DMS 273 (cell line): ENCODE data around the gene SYNDIG1.

Source experiments
- DNase-seq: peaks from one replicate; lab custom pipeline; 2025; ENCODE audit not compliant: unreplicated experiment; lab: John Stamatoyannopoulos, UW

SYNDIG1 gene

GRCh38 chr20:24446811-24447210, 22.6 kb upstream of the SYNDIG1 start:
- DNase-seq, result no peak

GRCh38 chr20:24448170-24448569, 21.3 kb upstream of the SYNDIG1 start:
- DNase-seq, result no peak

- no peak for DNase-seq
Observed at GRCh38 chr20:24449026-24449720, 20.3 kb upstream of the SYNDIG1 start.

GRCh38 chr20:24450177-24450576, 19.3 kb upstream of the SYNDIG1 start:
- DNase-seq, result no peak

DNA sequence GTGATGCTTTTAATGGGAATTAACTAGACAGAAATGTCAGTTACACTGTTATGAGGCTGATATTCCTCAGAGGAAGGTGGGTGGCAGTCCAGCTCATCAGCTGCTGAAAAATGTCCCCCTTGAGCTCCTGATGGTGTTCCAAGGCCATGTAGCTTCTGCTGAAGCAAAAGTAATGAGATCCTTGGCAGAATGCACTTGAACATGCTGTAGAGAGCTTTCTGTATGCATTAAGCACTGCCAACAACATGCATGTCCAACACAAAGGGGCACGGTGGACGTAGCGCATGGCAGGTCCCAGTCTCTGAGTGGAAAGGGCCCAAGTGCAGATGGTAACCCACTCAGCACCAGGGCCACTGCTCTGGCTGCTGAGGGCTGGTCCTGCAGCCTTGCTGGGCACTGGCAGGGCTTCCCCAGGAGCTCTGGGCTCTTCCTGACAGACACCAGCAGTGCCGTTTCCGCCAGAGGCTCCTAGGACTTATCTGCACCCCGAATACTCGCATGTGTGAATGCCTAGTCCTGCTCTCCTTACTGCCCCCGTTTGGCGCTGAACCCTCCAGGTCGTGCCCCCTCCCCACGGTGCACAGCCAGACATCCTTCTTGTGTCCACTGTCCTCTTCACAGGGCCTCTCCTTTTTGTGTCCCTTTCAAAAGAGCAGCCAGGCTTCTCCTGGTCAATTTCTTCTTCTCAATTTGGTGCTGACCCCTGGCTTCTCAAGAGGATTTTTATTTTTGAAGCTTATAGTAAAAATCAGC, 18.6 kb upstream of the SYNDIG1 start:
- no peak for DNase-seq

- no peak for DNase-seq
Observed at GRCh38 chr20:24451428-24451827, 18.0 kb upstream of the SYNDIG1 start.

DNA sequence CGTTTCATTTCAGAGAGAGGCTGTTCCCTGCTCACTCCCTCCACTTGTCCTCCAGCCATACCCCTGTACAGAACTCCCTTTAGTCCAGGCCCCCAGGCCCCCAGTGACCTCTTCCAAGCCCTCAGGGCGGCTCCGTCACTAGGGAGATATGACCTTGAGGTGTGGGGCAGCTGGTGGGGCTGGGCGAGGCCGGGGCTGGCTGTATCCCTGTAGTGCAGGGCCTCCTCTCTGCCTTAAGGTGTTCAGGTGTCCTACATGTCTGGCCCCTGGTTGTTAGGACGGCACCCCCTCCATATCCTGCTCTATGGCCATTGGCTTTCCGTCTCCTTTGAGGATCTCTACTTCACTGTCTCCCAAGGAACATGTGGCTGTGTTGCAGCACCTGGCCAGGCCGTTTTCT, 17.4 kb upstream of the SYNDIG1 start:
- DNase-seq, result no peak

GRCh38 chr20:24452498-24453127, 16.8 kb upstream of the SYNDIG1 start:
- no peak for DNase-seq

DNA sequence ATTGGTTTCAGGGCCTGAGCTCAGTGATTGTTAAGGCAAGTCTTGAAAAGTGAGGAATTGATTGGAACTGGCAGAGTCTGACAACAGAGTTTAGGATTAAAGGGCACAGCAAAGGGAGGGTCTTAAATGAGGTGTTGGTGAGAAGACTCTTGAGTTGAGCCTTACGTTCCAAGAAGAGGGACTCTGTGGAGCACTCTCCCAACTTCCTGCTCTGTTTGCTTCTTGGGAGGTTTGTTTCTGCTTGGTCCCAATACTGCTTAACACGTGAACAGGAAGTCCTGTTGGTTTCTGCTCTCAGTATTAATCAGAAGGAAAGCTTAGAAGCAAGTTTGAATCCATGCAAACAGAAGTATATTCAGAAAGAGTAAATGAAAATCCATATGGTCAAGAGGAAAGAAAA, 15.6 kb upstream of the SYNDIG1 start:
- DNase-seq, result no peak

DNA sequence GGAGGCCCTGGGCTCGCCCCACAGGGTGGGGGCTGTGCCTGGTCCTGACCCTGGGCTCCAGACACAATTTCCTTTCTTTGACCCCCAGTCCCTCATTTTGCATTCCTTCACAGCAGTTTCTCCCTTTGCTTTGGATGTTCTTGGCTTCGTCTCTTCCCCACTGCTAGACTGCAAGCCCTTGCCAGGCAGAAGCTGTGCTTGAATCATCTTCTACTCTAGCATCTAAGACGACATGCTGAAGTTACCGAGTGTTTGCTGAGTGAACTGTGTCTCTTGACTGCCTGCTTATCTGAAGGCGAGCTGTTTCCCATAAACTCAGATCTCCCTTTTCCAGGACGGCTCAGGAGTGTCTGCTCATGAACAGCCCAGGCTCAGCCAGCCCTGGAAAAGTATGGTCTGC, 14.3 kb upstream of the SYNDIG1 start:
- no peak for DNase-seq

DNA sequence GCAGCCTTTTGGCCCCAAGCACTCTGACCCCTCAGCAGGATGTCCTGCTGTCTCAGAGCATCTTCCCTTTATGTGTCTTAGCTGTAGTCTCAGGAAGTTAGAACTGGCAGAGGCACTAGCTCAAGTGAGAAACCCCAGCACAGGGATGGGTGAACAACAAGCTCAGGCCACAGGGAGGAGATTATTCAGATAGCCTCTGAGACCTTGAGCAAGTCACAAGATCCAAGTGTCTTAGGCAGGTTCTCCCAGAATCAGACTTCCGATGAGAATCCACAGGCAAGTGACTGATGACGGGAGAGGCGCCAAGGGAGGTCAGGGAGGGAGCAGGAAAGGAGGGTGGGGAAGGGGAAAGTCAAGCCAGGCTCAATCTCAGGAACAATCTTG, 13.0 kb upstream of the SYNDIG1 start:
- no peak for DNase-seq

- DNase-seq, result peak; percentile 42
Observed at GRCh38 chr20:24458436-24458835, 11.0 kb upstream of the SYNDIG1 start.

GRCh38 chr20:24459733-24460132, 9.7 kb upstream of the SYNDIG1 start:
- no peak for DNase-seq

- DNase-seq, result peak; percentile 27
Observed at GRCh38 chr20:24460712-24461111, 8.7 kb upstream of the SYNDIG1 start.

- no peak for DNase-seq
Observed at GRCh38 chr20:24461848-24462247, 7.6 kb upstream of the SYNDIG1 start.

DNA sequence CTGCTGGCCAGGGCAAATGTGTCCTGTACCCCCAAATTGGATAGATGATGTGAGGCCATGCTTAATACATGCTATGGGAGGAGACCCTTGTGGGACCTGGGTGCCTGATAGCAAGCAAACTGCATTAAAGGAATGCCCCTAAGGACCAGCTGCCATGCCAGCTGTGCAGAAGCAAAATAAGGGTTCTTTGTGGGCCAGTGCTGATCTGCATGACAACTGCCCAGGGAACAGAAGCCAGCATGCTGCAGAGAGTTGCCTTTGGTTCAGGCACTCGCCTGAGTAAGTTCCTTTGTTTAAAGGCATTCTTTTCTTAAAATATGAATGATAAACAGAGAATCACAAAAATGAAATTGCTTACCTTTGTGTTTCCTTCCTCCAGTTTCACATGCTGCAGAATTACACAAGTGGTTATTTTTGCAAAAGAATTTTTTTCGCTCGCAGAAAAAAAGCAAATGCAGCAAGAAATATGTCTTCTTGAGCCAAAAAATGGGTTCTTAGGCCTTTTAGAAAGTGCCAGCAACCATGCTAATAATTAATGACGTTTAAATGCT, 6.9 kb upstream of the SYNDIG1 start:
- DNase-seq, result peak; percentile 85

DNA sequence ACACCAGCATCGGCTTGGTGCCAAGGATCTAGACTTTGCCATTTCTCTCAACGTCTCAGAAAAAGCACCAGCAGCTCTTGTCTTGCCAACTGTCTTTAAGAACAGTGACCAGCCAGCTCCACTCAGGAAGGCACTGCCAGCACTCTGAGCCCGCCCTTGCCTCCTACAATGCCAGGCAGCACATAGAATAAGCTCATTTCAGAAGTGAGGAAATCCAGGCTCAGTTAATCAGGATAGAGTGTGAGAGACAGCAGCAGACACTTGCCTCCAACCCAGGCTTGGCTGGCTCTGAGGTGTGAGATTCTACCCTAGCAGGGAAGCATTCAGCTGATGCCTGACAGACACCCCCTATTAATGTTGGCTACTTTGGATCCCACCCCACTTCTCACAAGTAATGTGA, 4.3 kb upstream of the SYNDIG1 start:
- no peak for DNase-seq

- peak; percentile 78 for DNase-seq
Observed at GRCh38 chr20:24465730-24466129, 3.7 kb upstream of the SYNDIG1 start.

DNA sequence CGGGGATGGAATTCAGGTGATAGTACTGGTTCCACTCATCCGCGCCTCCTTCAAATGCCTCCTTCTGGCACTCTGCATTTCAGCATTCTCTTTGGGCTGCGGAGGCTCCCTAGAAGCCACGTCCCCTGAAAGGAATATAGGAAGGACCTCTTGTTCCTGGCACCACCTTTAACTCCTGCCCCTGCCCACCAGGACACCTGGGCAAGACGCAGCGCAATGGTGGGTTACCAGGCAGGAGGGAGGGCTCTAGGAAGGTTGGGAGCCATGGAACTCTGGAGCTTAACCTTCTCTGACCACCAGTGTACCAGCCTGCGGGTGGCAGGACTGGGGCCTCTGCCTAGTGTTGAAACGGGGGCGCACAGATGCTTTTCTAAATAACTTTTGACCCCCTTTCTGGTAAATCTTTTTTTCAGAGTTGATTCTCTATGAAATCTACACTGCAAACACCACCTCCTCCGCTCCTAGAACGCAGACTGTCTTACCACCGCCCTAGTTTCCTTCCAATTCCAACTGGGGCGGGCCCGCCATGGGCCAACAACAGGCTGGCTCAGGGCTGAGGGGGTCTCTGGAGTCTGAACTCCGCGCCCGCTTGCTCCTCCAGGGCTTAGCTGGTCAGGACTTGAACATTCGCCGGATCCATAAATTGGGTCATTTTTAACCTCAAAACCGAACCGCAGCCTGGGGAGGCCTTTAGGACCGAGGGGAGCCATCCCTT, 871 bp upstream of the SYNDIG1 start:
- DNase-seq, result no peak

GRCh38 chr20:24469894-24470745, 691 bp downstream of the SYNDIG1 start:
- peak; percentile 80 for DNase-seq
